ENCODE measurements around the gene INO80B.
A peak's percentile ranks its signal among the peaks of the same experiment; 100 is the strongest.
"Not testable (repeated sequence)": the region's sequence is repeated elsewhere in the genome, so short reads cannot be mapped to it uniquely, and the experiment has no call there.

Gene INO80B

DNA sequence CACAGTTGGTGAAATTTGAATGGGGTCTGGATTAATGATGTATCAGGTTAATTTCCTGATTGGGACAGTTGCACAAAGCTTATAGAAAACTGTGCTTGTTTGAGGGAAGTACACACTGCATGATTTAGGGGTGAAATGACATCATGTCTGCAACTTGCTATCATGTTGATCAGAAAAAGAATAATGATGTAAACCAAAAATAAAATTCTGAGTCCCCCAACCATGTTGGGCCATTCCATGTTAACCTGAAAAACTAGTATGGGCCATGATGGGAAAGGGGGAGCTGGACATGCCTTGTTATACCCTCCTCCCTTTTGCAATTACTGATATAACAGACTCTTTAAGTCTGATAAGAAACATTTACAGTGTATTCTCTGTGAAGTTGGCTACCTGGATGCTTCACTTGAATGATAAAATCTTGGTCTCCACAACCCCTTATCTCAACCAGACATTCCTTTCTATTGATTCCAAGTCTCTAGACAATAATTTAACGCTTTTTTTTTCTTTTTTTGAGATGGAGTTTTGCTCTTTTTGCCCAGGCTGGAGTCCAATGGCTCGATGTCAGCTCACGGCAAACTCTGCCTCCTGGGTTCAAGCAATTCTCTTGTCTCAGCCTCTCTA lies 4.2 kb upstream of the INO80B start:
- no peak for DNase-seq

GRCh38 chr2:74457129-74457548 lies 2.3 kb downstream of the INO80B start:
- DNase-seq, result peak; percentile 30

DNA sequence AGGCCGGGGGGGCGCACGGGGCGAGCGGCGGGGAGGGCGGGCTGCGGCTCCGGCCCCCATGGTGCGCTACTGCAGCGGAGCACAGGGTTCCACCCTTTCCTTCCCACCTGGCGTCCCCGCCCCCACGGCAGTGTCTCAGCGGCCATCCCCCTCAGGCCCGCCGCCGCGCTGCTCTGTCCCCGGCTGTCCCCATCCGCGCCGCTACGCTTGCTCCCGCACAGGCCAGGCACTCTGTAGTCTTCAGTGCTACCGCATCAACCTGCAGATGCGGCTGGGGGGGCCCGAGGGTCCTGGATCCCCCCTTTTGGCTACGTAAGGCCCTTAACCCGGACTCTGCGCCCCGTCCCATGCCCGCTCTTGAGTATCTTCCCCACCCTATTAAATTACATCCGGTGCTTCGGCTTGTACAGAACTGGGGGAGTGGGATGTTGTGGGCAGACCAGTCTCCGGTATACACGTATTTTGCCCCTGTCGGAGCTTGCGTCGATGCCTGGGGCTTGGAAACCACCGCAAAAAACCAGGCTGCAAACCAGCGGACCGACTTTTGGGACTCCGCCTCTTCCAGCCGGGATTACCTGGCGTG lies 2.8 kb downstream of the INO80B start:
- no peak for DNase-seq

- DNase-seq, result peak; percentile 100
These were observed 3.4 kb downstream of the INO80B start, which contains the start of gene WBP1 for GRCh38 chr2:74458132-74458937. TSS of gene WBP1 (plus strand) at chr2:74458438. CDS start at chr2:74458603, 165 bp downstream.

DNA sequence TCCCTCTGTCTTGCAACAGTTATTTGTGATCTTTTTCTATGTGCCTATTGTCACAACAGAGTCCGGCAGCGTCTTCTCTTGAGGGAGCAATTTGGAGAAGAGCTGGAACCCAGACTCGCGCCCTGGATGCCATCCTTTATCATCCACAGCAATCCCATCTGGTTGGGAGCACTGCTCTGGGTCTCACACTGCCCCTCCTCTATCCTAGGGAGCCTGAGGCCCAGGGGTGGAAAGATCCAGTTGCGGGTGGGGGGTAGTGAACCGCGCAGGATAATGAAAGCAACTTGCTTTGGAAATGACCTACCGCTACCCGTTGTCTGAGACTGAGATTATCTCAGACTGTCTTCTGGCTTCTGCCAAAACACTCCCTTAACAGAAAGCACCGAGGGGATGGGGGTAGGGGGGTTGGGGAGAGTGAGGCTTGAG lies 4.1 kb downstream of the INO80B start:
- no peak for DNase-seq

GRCh38 chr2:74459503-74460118 lies 4.7 kb downstream of the INO80B start:
- not testable (repeated sequence) for DNase-seq

DNA sequence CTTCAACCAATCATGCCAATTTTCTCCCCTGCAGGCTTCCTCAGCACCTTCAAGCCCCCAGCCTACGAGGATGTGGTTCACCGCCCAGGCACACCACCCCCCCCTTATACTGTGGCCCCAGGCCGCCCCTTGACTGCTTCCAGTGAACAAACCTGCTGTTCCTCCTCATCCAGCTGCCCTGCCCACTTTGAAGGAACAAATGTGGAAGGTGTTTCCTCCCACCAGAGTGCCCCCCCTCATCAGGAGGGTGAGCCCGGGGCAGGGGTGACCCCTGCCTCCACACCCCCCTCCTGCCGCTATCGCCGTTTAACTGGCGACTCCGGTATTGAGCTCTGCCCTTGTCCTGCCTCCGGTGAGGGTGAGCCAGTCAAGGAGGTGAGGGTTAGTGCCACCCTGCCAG lies 5.3 kb downstream of the INO80B start:
- not testable (repeated sequence) for DNase-seq

GRCh38 chr2:74461187-74462053 lies 6.5 kb downstream of the INO80B start:
- DNase-seq, result no peak

DNA sequence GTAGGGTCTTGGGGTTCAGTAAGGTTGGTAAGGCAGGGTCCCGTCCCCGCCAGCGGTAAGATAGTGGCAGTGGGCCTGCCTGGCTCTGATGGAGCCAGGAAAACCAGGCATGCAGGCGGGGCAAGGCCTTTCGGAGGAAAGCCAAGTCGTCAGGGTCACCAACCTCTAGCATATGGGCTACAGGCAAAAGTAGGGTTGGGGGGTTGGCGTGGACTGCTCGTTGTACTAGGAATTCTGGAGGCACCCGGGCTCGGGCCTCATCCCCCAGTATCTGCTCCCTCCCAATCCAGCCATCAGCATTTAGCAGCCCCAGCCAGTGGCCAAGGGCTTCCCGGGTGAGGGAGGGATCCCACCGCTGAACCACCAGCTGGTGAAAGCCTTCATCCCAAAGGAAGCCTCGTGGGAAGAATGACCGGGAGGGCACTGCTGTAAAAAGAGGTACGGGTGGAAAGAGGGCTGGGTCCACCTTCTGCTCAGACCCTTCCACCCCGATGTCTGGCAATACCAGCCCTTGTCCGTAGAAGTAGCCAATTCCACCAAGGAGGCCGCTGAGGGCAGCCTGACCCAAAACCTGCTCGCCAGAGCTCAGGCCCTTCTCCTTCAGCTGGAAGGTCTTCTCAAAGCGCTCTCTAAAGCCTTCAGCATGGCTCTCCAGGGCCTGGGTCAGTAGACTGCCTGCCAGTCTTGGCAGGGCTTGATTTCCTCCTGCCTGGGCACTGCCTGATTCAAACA lies 7.3 kb downstream of the INO80B start:
- DNase-seq, result no peak

GRCh38 chr2:74462786-74463105 lies 7.9 kb downstream of the INO80B start:
- no peak for DNase-seq

- no peak for DNase-seq
These were observed 9.5 kb downstream of the INO80B start for GRCh38 chr2:74464406-74464805.

DNA sequence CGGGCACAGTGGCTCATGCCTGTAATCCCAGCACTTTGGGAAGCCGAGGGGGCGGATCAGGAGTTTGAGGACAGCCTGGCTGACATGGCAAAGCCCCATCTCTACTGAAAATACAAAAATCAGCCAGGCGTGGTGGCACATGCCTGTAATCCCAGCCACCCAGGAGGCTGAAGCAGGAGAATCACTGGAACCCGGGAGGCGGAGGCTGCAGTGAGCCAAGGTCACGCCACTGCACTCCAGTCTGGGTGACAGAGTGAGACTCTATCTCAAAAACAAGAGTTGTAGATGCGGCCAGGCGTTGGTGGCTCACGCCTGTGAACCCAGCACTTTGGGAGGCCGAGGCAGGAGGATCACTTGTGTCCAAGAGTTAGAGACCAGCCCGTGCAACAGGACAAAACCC lies 15.9 kb downstream of the INO80B start:
- not testable (repeated sequence) for DNase-seq

DNA sequence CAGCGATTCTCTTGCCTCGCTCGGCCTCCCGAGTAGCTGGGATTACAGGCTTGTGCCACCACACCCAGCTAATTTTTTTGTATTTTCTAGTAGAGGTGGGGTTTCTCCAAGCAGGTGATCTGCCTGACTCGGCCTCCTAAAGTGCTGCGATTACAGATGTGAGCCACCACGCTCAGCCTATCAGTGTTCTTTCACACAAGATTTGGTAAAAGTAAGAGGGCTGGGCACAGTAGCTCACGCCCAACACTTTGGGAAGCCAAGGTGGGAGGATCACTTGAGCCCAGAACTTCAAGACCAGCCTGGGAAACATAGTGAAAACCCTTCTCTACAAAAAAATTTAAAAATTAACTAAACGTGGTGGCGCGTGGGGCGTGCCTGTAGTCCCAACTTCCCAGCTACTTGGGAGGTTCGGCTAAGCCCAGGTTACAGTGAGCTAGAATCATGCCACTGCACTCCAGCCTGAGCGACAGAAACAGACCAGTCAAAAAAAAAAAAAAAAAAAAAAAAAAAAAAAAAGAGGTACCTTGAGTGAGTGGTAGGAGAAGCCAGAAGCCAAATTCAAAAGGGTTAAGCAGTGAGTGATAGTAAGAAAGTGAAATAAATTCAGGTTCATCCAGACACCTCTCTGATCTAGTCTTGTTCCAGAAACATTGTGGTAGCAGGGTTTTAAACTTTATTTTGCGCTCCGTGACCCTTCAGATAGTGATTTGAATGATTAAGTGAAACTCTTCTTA lies 16.6 kb downstream of the INO80B start:
- no peak for DNase-seq

DNA sequence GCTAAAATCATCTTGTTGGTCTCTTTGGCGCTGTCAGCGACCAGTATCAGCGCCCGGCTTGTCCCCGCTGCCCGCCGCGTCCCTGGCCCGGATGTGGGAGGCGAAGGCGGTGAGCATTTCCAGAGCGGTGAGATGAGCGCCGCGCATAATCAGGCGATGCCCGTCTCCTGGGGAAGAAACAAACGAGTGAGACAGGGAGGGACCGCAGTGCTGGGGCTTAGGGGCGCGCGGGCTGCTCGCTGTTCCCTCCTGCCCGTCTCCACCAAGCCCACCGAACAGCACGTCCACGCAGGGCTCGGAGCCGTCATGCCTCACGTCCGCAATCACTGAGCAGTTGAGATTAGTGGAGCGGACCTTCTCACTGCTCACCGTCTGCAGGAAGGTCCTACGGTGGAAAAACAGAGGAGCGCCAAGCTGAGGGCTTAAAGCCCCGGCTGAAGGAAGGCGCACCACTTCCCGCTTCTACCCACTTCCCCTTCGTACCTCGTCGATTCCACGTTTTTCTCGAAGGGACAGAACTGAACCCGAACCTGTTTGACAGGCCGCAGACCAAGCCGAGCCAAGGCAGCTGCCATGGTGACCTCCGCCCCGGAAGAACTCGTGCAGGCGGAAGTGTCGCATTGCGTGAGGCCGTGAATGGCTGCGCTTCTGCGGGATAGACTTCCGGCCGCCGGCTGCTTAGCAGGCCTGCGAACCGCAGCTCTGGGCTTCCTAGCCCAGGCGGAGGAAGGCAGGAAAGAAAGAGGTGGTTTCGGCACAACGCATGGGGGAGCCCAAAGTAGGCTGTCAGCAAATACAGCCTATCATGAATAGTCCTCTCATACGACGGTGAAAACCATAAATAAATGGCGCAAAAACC lies 17.4 kb downstream of the INO80B start, which contains the start of gene MRPL53:
Gene MRPL53, minus strand, starts transcription at position 595 of the 859 bp plus-strand sequence. Its CDS starts 20 bp downstream, at position 575.
- peak; percentile 86 for DNase-seq

GRCh38 chr2:74472945-74473258 lies 18.0 kb downstream of the INO80B start:
- no peak for DNase-seq

DNA sequence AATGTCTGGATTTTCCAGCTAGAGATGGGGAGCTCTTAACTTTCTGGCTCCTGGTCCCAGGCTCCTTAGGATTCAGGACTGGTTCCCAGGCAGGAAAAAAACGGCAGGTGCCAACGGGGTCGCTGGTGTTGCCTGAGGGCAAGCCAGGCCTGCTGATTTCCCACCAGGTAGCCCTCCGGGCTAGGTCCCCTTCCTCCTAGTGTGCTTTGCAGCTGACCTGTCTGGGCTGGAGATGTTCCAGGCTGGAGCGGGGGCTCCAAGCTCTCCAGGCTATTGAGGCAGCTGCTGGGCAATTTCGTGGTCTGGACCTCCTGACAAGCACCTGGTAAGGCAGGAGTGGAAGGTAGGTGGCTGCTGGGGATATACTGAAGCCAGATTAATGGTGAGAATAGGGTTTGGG lies 19.6 kb downstream of the INO80B start:
- DNase-seq, result no peak

GRCh38 chr2:74474899-74475298 lies 20.0 kb downstream of the INO80B start:
- no peak for DNase-seq

DNA sequence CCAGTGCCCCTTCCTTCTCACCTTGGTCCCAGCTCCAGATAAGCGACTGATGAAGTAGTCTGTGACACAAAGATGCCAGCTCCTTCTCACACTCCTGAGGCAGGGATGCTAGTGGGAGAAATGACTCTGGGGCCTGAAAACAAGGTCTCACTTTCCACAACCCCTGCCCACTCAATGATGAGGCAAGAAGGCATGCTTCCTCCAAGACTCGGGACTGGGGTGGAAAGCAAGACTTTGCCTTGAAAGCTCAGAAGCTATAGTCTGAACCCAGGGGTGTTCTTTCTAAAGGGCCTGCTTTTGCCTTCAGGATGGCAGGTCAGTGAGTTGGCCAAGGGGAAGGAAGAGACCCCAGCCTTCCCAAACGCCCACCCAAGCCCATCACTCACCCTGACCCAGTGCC lies 26.5 kb downstream of the INO80B start:
- DNase-seq, result no peak

- DNase-seq, result peak; percentile 43
These were observed 27.3 kb downstream of the INO80B start for GRCh38 chr2:74481961-74482800.

All from HCEC 1CT (cell line).